NCI-H146 treated with DMSO at 0.1 percent for 48 hours (cell line): ENCODE results near the gene SLC6A16.
"Not testable (repeated sequence)": the region's sequence is repeated elsewhere in the genome, so short reads cannot be mapped to it uniquely, and the experiment has no call there.

ENCODE experiments used
- DNase-seq: peaks from one replicate; lab custom pipeline; 2025; ENCODE audit not compliant: unreplicated experiment; lab: John Stamatoyannopoulos, UW

SLC6A16 gene

DNA sequence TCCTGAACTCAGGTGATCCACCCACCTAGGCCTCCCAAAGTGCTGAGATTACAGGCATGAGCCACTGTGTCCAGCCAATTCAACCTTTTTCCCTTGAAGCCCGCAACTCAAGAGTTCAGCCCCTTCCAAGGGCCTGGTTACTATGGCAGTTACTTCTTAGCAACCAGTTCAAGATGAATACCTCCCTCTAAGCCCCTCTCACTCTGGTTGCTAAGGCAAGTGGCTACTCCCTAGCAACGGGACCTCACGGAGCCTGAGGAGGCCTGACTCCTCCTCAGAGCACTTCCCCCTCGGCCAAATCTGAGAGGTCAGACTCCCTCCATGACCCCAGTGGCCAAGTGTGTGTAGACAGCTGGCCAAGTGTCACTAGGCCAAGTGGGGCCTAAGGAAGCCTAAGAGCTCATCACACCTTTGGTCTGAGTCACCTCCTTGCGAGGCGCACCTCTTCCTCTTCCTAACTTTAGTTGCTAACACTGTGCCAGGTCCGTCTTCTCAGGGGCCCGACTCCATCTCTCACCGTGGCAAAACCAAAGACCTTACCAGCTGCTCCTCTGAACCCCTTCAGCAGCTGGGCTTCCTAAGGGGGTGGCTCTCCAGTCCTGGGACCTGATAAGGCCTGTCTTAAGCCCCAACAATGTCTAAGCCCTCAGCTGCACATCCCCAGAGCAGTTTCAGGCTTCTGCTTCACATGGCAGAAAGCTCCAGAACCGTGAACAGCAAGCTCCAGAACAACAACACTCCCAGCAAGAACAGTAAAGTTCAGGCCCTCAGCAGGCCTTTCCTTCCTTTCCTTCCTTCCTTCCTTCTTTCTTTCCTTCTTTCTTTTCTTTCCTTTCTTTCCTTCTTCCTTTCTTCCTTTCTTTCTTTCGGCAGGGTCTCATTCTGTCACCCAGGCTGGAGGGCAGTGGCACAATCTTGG is 19.8 kb upstream of the SLC6A16 start:
- no peak for DNase-seq

DNA sequence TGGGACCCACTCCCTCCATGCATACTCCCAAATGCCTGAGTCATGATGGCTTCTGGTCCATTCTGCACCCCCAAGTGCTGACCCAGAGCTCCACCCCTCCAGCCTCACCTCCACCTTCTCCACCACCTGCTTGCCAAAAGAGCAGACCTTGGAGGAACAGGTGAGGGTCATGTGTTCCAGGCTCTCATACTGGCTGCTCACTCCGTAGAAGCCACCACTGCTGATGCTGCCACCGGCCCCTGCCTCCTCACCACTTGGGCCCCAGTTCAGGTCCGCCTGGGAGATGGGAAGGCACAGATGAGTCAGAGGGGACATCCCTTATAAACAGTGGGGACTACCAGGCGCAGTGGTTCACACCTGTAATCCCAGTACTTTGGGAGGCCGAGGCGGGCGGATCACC is 18.1 kb upstream of the SLC6A16 start:
- no peak for DNase-seq

DNA sequence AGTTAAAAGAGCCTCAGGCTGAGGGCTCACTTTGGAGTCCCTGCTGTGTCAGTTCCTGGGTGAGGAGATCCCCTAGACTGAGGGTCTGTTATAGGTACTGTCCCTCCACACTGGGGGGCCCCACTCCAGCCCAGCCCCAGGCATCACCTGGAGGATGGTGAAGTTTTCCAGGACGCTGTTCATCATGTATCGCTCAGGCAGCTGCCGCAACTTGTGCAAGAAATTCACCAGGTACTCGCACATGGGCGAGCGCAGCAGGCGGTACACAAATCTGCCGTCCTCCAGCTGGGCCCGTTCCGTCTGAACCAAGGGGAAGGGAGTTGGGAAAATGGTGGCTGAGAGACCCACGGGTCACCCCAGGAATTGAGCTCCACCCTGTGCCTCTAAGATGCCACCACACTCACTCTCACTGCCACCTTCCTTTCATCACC is 17.3 kb upstream of the SLC6A16 start:
- no peak for DNase-seq

DNA sequence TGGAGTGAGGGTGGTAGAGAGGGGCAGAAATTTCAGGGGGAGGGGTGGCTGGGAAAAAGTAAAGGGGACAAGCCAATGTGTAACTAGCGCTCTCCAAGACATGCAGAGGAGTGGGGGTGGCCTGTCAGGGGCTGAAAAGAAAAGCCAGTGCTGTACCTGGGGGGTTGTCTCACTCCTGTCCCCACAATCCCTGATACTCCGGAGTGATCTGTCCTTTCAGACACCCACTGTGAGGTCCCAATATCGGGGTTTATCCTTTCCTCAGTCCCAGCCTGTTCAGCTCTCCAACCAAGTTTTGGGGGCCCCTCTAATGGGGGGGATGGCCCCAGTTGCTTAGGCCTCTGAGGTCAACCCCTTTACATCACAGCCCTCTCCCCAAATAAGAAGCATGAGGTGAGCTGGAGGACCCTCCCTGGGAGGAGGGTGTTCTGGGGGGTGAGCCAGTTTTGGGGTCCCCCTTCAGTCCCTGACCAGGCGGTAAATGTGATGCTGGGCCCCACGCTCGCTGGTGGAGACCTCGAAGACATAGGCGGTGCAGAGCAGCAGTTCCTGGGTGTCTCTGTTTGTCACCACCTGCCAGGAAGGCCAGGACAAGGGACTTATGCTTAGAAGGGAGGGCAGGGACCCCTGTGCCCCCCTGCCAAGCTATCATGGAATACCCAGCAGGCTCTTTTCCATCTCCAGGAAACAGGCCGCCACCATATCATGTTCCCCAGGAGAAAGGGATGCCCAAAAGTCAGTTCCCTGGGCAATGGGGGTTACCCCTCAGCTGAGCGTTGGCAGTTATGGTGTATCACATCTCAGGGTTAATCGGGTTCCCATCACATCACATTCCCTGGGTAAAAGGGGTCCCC is 16.1 kb upstream of the SLC6A16 start:
- no peak for DNase-seq

DNA sequence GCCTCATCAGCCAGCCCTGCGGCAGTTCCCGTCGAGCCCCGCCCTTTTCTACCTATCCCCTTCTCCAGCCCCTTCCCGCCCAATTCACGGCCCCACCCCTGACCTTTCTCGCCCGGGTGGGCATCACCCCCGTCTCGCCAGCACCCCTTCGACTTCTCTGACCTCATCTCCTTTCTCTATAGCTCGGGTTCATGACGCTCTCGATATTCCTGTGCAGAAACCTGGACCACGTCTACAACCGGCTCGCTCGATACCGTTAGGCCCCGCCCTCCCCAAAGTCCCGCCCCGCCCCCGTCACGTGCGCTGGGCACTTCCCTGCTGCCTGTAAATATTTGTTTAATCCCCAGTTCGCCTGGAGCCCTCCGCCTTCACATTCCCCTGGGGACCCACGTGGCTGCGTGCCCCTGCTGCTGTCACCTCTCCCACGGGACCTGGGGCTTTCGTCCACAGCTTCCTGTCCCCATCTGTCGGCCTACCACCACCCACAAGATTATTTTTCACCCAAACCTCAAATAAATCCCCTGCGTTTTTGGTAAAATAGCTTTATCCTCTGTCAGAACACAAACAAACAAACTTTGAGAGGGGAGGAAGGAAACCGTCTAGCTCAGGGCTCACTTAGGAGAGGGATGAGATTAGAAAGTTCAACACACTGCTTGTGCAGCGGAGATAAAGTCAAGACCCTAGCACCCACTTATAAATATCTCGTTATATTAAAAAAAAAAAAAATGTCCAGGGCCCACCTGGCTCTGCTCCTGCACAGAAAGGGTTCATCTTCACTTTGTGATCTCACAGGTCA is 15.3 kb upstream of the SLC6A16 start:
- no peak for DNase-seq

DNA sequence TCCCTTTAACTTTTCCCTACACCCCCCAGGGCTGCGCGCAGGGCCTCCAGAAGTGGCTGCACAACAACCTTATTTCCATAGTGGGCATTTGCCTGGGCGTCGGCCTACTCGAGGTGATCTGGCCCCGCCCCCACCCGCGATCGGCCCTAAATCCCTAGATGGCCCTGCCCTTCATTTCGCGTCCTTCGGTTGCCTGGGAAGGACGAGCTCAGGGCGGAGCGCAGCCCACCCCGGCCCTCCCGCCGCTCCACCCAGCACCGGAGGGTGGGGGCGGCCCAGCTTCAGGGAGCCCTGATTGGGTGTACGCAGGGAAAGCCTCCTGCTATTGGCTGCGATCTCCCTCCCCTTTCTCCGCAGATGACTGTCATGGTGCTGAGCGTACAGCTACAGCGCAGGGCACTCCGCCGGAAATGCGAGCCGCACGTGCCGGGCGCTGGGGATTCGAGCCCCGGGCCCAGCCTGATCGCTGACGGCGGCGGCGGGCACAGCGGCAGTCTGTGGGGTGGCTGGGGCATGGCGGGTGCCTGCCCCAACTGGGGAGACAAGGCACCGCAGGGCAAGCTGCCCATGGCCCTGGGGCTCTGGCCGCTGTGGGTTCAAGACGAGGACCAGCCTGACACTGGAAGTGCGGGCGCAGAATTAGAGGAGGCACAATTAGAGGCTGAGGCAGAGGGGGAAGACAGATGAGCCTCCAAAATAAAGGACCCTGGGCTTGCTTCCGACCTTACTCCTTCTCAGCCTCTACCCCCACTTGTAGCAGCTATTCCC is 14.5 kb upstream of the SLC6A16 start:
- DNase-seq = no peak

DNA sequence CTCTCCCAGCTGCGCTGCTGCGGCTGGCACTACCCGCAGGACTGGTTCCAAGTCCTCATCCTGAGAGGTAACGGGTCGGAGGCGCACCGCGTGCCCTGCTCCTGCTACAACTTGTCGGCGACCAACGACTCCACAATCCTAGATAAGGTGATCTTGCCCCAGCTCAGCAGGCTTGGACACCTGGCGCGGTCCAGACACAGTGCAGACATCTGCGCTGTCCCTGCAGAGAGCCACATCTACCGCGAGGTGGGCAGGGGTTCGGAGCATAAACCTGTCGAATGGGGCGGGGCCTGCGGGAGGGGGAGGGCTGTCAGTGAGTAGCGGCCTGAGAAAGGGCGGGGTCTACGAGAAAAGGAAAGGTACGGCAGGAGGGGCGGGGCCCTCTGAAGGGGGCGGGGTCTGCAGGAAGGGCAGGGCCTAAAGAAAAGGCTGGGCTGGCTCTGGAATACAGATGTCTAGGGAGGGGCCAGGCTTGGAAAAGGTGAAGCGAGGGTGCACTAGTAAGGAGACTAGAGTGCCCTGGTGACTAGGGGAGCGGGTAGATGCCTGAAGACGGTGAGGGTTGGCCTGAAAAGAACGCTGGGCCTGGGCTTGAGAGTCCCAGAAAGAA is 13.8 kb upstream of the SLC6A16 start:
- DNase-seq = no peak

DNA sequence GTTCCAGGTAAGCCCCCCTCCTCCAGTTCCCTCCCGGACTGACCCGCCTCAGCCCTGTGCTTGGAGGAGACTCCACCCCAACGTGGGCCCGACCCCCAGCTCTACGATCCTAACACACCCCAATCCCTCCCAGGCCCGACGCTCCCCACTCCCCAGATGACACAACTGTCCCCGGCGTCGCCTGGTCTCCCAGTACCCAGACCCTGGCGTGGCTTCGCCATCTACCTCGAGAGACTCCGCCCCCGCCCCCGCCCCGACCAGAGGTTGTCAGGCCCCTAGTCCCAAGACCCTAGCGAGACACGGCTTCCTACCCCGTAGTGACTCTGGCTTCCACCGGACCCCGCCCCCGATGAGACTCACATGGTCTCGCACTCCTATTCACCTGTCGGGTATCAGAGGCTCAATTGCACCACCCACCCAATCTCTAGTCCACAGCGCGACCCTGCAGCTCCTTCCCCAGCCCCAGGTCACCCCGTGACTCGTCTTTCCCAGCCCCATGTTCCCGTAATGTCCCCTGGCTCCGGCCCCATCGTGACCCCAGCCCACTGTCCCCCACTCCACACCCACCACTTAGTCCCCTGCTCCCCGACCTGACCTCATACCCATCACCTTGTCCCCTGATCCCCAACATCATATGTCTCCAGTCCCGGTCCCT is 13.2 kb upstream of the SLC6A16 start:
- DNase-seq = no peak

DNA sequence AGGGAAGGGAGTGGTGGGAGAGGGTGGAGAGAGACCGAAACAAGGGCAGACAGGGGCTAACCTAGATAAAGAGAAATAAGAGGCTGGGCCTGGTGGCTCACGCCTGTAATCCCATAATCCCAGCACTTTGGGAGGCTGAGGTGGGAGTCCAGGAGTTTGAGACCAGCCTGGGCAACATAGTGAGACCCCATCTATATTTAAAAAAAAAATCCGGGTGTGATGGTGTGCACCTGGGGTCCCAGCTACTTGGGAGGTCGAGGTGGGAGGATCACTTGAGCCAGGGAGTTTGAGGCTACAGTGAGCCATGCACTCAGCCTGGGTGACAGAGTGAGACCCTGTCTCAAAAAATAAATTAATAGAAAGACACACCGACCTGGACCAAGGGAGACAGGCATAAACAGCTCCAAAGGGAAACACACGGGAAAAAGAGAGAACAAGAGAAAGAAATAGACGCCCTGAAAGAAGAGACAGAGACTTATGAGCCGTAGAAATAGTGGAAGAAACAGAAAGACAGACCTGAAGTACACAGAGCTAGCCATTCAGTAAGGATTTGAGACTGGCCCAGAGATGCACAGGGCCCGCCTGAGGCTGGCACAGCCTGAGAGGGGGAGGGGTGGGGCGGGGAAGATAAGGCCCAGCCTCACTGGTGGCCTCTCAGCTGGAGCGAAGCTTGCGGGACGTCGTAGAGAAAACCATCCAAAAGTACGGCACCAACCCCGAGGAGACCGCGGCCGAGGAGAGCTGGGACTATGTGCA is 12.5 kb upstream of the SLC6A16 start:
- DNase-seq = no peak

DNA sequence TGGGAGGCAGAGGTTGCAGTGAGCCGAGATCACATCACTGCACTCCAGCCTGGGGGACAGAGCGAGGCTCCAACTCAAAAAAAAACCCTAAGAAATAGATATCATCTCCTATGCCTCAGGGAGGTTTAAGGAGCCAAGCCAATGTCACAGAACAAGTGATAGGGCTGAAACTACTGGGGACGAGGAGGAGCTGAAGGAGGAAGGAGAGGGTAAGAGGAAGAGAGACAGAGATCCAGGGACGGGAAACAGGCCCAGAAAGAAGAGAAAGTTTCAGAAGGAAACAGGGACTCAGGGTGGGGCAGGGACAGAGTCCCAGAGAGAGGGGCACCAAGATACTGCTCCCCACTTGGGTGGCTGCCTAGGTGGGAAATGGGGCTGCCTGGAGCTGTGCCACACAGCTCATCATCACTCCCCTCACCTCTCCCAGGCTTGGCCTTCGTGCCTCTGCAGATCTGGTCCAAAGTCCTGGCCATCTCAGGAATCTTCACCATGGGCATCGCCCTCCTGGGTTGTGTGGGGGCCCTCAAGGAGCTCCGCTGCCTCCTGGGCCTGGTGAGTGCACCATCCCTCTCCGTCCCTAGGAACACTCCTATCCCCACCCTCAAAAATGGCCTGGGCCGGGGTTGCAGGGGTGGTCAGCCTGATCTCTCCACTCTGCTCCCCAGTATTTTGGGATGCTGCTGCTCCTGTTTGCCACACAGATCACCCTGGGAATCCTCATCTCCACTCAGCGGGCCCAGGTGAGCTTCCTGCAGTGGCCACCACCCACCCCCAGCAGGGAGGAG is 11.7 kb upstream of the SLC6A16 start:
- no peak for DNase-seq

DNA sequence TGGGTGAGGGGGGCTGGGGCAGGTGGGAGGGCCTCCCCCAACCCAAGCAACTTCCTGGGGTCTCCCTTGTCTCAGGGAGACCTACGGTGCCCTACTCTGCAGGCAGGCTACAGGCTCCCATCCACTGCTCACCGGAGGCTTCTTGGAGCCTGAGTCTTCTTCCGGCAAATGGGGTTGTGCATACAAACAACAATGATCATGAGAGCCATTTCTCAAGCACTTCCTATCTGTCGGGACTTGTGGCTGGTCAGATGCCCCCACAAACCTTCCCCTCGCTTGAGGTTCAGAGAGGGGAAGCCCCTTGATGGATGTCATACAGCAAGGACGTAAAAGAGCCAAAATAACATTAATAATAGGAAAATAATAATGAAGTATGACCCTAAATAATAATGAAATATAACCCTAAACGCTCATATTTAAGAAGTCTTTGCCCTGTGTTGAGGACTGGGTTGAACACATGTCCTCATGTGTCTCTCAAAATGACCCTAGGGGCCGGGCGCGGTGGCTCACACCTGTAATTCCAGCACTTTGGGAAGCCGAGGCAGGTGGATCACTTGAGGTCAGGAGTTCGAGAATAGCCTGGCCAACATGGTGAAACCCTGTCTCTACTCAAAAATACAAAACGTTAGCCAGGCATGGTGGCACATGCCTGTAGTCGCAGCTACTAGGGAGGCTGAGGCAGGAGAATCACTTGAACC is 10.9 kb upstream of the SLC6A16 start:
- DNase-seq = no peak

DNA sequence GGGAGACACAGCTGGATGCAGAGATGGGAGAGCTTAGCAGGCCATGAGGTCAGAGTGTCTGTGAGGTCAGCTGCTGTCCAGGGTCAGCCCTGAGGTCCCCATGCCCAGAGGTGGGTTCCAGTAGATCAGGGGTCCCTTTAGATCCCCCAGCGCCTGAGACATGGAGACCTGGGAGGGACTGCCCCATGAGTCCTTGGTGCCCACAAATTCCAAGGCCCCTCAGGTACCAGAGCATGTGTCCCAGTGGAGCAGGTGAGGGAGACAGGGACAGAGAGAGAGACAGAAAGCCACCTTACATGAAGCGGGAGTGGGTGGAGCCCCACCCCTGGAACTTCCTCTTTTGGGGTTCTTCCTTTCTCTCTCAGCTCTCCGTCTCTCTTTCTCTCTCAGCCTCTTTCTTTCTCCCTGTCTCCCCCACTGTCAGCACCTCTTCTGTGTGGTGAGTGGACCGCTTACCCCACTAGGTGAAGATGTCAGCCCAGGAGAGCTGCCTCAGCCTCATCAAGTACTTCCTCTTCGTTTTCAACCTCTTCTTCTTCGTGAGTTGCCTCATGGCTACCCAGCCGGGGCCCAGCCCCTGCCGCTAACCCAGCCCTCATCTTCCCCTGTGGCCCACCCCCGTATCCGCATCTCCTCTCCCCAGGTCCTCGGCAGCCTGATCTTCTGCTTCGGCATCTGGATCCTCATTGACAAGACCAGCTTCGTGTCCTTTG is 10.2 kb upstream of the SLC6A16 start, which contains the start of gene CD37:
Gene CD37 (plus strand): TSS at position 336 of the 713 bp plus-strand sequence. CDS start 135 bp downstream, at position 471.
- no peak for DNase-seq

DNA sequence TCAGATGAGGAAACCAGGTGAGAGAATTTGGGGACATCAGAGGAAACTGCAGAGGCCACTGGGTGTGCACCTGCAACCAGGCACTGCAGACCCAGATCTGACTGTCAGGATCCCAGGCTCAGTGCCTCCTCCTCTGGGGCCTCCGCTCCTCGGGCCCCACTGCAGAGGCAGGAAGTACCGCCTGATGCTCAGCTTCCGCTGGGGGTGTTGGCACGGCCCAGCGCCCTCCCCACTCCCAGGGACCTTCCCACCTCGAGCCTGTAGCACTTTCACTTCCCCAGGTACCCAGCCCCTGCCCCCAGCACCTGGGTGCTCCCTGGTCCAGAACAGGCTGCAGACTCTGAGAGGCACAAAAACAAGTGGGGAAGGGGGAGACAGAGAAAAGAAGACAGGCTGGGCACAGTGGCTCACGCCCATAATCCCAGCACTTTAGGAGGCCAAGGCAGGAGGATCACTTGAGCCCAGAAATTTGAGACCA is 8.9 kb upstream of the SLC6A16 start:
- no peak for DNase-seq

DNA sequence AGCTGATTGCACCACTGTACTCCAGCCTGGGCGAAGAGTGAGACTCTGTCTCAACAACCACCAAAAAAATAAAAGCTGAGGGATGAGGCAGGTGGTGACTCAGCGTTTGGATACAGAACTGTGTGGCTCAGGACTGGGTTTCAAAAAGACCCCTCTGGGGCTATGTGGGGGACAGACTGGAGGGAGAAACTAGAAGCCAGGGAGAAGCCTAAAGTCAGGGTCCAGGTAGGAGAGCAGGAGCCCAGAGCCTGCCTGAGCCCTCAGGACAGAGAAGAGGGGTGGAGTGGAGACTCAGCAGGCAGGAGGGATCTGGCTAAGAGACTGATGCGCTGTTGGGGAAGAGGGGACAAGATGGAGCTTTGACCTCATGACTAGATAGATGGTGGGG is 8.4 kb upstream of the SLC6A16 start:
- DNase-seq = no peak

DNA sequence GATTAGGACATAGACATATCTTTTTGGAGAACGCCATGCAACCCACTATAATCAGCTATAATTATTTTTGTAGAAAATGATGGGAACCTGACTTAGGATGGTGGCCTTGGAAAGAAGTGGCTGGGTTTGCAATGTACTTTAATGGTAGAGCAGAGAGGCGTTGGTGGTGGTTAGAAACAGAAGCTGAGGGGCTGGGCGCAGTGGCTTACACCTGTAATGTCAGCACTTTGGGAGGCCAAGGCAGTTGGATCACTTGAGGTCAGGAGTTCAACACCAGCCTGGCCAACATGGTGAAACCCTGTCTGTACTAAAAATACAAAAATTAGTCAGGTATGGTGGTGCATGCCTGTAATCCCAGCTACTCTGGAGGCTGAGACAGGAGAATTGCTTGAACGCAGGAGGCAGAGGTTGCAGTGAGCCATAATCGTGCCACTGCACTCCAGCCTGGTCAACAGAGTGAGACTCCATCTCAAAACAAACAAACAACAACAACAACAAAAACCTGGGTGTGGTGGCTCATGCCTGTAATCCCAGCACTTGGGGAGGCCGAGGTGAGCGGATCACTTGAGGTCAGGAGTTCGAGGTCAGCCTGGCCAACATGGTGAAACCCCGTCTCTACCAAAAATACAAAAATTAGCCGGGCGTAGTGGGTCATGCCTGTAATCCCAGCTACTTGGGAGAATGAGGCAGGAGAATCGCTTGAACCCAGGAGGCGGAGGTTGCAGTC is 7.9 kb upstream of the SLC6A16 start:
- not testable (repeated sequence) for DNase-seq

DNA sequence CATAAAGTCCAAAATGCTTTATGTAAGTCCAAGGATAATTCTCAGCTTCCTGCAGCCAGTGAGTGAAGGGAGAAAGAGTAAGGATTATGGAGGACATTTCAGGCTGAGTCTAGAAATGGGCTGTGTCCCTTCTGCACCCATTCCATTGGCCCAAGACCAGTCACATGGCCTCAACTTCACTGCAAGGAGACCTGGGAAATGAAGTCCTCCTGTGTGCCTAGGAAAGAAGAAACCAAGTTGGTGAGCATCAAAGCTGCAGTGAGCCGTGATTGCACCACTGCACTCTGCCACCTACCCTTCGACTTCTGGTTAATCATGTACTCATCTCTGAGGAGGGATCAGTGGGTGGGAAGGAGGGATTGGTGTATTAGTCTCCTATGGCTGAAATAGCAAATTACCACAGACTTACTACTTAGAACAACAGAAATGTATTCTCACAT is 6.6 kb upstream of the SLC6A16 start:
- no peak for DNase-seq
